Stomach (tissue), 9 donors: ENCODE measurements around the gene IL1RAPL2. TPM values are rescaled to one million over a fixed set of nuclear protein-coding genes. Genes with fewer than 3 reads are reported as not detected.

Source experiments
- DNase-seq, 2 donors: peaks; one replicate each; pipeline versions ENCODE4 v3.0.0 to v3.0.0-alpha.2; 2013 to 2019
- H3K27ac ChIP-seq, 5 donors: fragments of 200-600 bp in 4 of 5; sonication (generic) in 4 of 5; one replicate each; pipeline ENCODE4 v1.5.1; 2013 to 2019; ENCODE audit warnings: mild to moderate bottlenecking in 1 of 5, moderate library complexity in 1 of 5
- H3K27me3 ChIP-seq, 3 donors: fragments of 200-600 bp; sonication (generic); one replicate each; pipeline ENCODE4 v1.5.1; 2017 to 2019; ENCODE audit warnings: mixed run types in 1 of 3
- H3K36me3 ChIP-seq, 4 donors: fragments of 200-600 bp; sonication (generic); 1 replicate in 3 of 4; 2 replicates in 1 of 4; pipeline ENCODE4 v1.5.1; 2016 to 2019
- H3K4me1 ChIP-seq, 4 donors: fragments of 200-600 bp; sonication (generic); one replicate each; pipeline ENCODE4 v1.5.1; 2016 to 2019
- H3K4me3 ChIP-seq, 4 donors: fragments of 200-600 bp; sonication (generic) in 3 of 4; one replicate each; pipeline ENCODE4 v1.5.1; 2016 to 2019; ENCODE audit warnings: mild to moderate bottlenecking in 1 of 4
- H3K9me3 ChIP-seq, 4 donors: fragments of 200-600 bp; sonication (generic); one replicate each; pipeline ENCODE4 v1.5.1; 2016 to 2019
- EP300 ChIP-seq: sonication (generic); formaldehyde crosslinking; IDR thresholded peaks from one replicate; pipeline ENCODE4 v1.6.1; 2017; ENCODE audit warnings: antibody characterized with exemption
- POLR2A ChIP-seq, 4 donors: fragments of 450-650 bp; IDR thresholded peaks; one replicate each; pipeline ENCODE4 v1.6.1; 2016; ENCODE audit warnings: antibody characterized with exemption in 4 of 4, control low read depth in 2 of 4, mild to moderate bottlenecking in 1 of 4, moderate library complexity in 1 of 4
- POLR2AphosphoS5 ChIP-seq, 3 donors: sonication (generic); formaldehyde crosslinking; IDR thresholded peaks; one replicate each; pipeline ENCODE4 v1.6.1; 2016; ENCODE audit warnings: antibody characterized with exemption in 3 of 3
- WGBS, 5 donors: extraction: QIAGEN DNeasy Blood & Tissue Kit in 3 of 5; methylation state at CpG; one replicate each; pipeline versions ENCODE4 v1.1.5 to v1.1.7; 2013 to 2018; 5-methylcytosine and 5-hydroxymethylcytosine counted together
- intact Hi-C: fragments of 100-400 bp; cut with DNase I; formaldehyde crosslinking; loops from one replicate; pipeline ENCODE4 v1.15.1; 2023; ENCODE audit warnings: low total_unique reads
- polyA plus RNA-seq, 3 donors: library from polyadenylated mRNA; stranded (reverse); fragments of 200-250 nt; gene quantifications; one replicate each; pipeline ENCODE4 v1.2.3, GENCODE V29; 2013
- total RNA-seq, 5 donors: library from RNA; depleted of rRNA; stranded (reverse); fragments of >200 nt; gene quantifications; one replicate each; pipeline versions ENCODE4 v1.1.0 to v1.2.3, GENCODE V29; 2014 to 2016
- TF ChIP-seq, protein P1 (sequence below), 7 experiments: fragments of 450-650 bp in 4 of 7; fragments of 200-600 bp in 3 of 7; sonication (generic) in 3 of 7; IDR thresholded peaks; one replicate each; pipeline ENCODE4 v1.5.1; 2016 to 2019; ENCODE audit warnings: antibody characterized with exemption in 7 of 7, control low read depth in 2 of 7, mild to moderate bottlenecking in 1 of 7
- donor health status: healthy with polysubstance abuse.
- donor health status: Bipolar disorder and iron deficiency.
- donor health status: healthy.

The IL1RAPL2 gene
- total and polyA plus RNA-seq, 8 donors: 1.1 TPM; not detected in 7

DNA sequence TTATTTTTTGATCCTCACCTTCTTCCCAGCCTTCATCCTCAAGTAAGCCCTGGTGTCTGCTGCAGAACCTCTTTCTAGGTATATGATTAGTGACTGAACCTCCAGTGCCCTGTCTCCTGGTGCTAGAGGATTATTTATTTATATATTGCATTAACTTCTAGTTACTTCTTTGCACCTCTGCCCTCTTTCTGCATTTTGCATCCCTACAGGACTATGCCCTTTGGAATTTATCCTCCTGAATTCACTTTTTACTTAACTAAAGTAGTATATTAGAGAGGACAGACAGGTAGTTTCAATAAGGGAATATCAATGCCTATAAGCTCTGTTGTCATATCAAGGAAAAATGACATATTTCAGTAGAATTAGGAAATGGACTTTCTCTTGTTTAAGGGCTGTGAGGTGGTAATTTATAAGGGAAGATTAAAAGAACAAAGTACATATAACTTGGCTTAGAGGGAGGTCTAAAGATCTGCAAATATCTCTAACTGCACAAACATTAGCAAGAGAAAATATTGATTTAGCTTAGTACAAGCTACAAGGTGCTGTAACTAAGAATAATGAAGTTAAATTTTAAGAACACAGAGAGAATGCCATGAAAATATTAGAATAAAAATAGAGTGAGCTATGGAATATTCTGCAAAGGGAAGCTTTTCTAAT is 472.8 kb downstream of the IL1RAPL2 start:
- intact Hi-C loops: no loop called here
- H3K36me3 ChIP-seq: no peaks in the 10 kb centered on the region
- TF ChIP-seq, protein P1, sequence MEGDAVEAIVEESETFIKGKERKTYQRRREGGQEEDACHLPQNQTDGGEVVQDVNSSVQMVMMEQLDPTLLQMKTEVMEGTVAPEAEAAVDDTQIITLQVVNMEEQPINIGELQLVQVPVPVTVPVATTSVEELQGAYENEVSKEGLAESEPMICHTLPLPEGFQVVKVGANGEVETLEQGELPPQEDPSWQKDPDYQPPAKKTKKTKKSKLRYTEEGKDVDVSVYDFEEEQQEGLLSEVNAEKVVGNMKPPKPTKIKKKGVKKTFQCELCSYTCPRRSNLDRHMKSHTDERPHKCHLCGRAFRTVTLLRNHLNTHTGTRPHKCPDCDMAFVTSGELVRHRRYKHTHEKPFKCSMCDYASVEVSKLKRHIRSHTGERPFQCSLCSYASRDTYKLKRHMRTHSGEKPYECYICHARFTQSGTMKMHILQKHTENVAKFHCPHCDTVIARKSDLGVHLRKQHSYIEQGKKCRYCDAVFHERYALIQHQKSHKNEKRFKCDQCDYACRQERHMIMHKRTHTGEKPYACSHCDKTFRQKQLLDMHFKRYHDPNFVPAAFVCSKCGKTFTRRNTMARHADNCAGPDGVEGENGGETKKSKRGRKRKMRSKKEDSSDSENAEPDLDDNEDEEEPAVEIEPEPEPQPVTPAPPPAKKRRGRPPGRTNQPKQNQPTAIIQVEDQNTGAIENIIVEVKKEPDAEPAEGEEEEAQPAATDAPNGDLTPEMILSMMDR (IDR thresholded peaks at IDR 0.05): no peak
- TF ChIP-seq POLR2A (IDR thresholded peaks at IDR 0.05): no peak
- TF ChIP-seq EP300: no peak
- no peak for TF ChIP-seq POLR2AphosphoS5 (IDR thresholded peaks at IDR 0.05)
- H3K4me1 ChIP-seq: peaks cover 0 to 5% (median 0%) of the 10 kb centered on the region in 4 donors
- no peak for DNase-seq
- H3K27ac ChIP-seq: no peak overlapping the region
- H3K4me3 ChIP-seq: no peak overlapping the region
- peaks cover 0 to 4% (median 0%) of the 10 kb centered on the region in 3 donors for H3K27me3 ChIP-seq
- no peaks in the 10 kb centered on the region for H3K9me3 ChIP-seq

DNA sequence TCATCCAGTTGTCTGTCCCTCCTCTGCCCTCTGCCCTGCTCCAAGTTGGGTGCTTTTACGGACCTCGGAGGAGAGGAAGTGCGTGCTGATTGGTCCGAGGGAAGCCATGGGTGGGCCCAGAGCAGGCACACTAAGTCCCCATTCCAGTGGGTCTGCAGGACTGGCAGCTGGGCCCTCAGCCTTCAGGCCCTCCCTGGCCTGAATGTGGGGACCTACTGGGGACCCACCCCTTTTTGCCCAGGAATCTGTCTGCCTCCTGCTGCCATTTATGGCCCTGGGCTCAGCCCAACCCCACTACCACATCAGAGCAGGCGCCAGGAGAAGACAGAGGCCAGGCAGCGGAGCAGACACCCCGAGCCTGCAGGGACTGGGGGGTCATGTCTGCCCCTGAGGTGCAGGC is 484.9 kb downstream of the IL1RAPL2 start:
- intact Hi-C loops: no loop called here

DNA sequence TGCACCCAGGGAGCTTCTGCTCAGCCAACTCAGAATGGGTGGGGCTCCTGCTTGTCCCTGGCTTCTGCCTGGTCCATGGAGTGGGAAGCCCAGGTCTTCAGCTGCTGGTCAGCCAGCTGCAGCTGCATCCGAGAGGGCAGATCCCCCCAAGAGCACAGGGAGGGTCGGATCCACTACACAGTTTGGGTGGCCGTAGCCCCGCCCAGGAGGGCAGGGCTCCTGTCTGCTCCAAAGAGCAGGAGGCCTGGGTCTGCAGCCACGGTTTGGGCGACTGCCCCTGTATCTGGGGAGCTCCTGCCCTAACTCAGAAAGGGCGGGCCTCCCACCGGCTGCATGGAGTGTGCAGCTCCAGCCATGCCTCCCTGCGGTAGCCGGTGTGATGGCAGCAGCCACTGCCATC is 485.4 kb downstream of the IL1RAPL2 start:
- TF ChIP-seq EP300: no peak
- no peak for TF ChIP-seq POLR2A (IDR thresholded peaks at IDR 0.05)
- TF ChIP-seq, protein P1 (IDR thresholded peaks at IDR 0.05): no peak
- TF ChIP-seq POLR2AphosphoS5 (IDR thresholded peaks at IDR 0.05): no peak
- no peak for DNase-seq
- peaks cover 0 to 16% (median 5%) of the 10 kb centered on the region in 4 donors for H3K9me3 ChIP-seq
- intact Hi-C loops: no loop called here
- no peaks in the 10 kb centered on the region for H3K4me1 ChIP-seq
- WGBS, 5 donors: 80 to 100% (median 85%) methylated on average over 2 to 10 of the region's 10 CpGs
- H3K36me3 ChIP-seq: no peaks in the 10 kb centered on the region
- no peak overlapping the region for H3K27ac ChIP-seq
- H3K27me3 ChIP-seq: no peaks in the 10 kb centered on the region
- no peak overlapping the region for H3K4me3 ChIP-seq

More for the DNA sequence above, 484.9 kb downstream of the IL1RAPL2 start:
- no peaks in the 10 kb centered on the region for H3K36me3 ChIP-seq
- H3K9me3 ChIP-seq: peaks cover 0 to 16% (median 5%) of the 10 kb centered on the region in 4 donors
- 77 to 95% (median 84%) methylated on average over 4 to 7 of the region's 7 CpGs; no CpG with 5 or more reads in 1 of the 5 donors for WGBS, 5 donors
- DNase-seq: no peak
- H3K4me1 ChIP-seq: no peaks in the 10 kb centered on the region
- no peaks in the 10 kb centered on the region for H3K27me3 ChIP-seq
- no peak overlapping the region for H3K27ac ChIP-seq
- no peak for TF ChIP-seq POLR2A (IDR thresholded peaks at IDR 0.05)
- TF ChIP-seq, protein P1 (IDR thresholded peaks at IDR 0.05): no peak
- no peak for TF ChIP-seq POLR2AphosphoS5 (IDR thresholded peaks at IDR 0.05)
- no peak for TF ChIP-seq EP300
- no peak overlapping the region for H3K4me3 ChIP-seq

DNA sequence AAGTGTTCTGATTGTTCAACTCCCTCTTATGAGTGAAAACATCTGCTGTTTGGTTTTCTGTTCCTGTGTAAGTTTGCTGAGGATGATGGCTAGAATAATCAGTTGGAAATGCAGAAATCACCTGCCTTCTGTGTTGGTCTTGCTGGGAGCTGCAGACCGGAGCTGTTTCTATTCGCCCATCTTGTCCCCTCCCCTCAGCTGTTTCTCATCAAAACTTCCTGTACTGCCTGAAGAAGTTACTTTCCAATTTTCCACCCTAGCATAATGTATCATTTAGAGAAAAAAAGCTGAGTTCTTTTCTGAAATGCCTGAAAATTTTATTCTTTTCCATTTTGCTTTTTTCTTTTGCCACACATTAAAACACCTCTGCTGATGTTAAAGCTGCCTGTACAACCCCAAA is 486.9 kb downstream of the IL1RAPL2 start:
- 36 to 64% (median 57%) methylated on average over 2 of the region's 2 CpGs for WGBS, 5 donors
- intact Hi-C loops: no loop called here
- H3K27me3 ChIP-seq: no peaks in the 10 kb centered on the region
- H3K4me3 ChIP-seq: no peak overlapping the region
- H3K36me3 ChIP-seq: no peaks in the 10 kb centered on the region
- peaks cover 0 to 16% (median 5%) of the 10 kb centered on the region in 4 donors for H3K9me3 ChIP-seq
- H3K4me1 ChIP-seq: no peaks in the 10 kb centered on the region
- no peak for DNase-seq
- TF ChIP-seq EP300: no peak
- TF ChIP-seq POLR2AphosphoS5 (IDR thresholded peaks at IDR 0.05): no peak
- no peak for TF ChIP-seq POLR2A (IDR thresholded peaks at IDR 0.05)
- TF ChIP-seq, protein P1 (IDR thresholded peaks at IDR 0.05): no peak
- H3K27ac ChIP-seq: no peak overlapping the region
